NCI-H345 (cell line): Measurements from ENCODE around the gene FXYD3.
"Not testable (repeated sequence)": the region's sequence is repeated elsewhere in the genome, so short reads cannot be mapped to it uniquely, and the experiment has no call there.

Experiments
- DNase-seq: peaks from one replicate; lab custom pipeline; 2025; lab: John Stamatoyannopoulos, UW

Gene FXYD3

DNA sequence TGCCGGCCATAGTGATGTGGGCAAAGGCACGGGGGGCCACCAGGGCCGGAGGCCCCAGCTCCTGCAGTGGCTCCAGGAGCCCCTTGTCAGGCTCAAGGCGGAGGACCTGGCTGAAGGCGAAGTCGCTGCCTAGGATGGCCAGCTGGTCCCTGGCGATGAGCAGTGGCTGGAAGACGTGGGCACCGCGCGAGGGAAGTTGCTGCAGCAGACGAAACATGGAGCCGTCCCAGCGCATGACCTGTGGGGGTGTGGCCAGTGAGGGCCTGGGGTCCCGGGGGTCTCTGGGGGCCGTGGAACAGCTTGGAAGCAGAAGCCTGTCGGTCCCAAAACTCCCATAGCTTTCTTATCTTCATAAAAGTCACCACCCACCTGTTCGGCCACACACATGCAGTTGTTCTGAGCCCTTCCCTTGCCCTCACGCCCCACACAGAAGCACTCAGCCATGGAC, 9.7 kb downstream of the FXYD3 start:
- no peak for DNase-seq

- no peak for DNase-seq
These were observed 10.4 kb downstream of the FXYD3 start for GRCh38 chr19:35125749-35126623.

GRCh38 chr19:35126624-35126959, 11.0 kb downstream of the FXYD3 start:
- no peak for DNase-seq

DNA sequence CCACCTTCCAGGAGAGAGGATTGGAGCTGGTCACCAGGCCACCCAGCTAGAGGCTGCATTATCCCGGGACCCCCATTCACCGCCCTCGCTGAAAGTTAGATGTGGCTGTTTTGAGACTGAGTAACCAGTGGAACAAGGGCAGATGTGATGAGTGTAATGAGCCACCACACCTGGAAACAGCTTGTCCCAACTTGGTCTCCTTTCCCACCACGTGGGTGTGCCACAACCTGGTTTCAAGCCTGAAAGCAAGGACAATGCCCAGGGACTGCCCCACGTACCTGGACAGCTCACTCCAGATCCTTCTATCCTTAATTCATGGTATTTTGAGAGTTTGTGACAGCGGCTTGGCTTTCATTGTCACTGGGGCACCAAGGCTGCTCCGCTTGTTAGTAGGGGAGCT, 12.2 kb downstream of the FXYD3 start:
- no peak for DNase-seq

DNA sequence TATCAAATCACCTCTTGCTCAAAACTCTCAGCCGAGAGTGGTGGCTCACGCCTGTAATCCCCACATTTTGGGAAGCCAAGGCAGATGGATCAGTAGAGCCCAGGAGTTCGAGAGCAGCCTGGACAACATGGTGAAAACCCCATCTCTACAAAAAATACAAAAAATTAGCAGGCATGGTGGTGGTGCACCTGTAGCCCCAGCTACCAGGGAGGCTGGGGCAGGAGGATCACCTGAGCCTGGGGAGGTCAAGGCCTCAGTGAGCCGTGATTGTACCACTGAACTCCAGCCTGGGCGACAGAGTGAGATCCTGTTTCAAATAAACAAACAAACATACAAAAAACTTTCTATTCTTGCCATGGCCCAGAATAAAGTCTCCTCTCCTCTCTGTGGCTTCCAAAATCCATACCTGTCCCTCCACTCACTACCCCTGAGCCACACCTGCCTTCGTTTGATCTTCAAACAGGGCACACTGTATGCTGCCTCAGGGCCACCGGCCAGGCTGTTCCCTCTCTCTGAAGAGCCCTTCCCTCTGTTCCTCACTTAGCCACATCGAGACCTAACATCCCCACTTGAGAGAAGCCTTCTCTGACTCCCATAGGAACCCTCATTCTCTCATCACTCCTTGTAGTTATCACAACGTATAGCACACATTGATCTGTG, 12.9 kb downstream of the FXYD3 start:
- no peak for DNase-seq

DNA sequence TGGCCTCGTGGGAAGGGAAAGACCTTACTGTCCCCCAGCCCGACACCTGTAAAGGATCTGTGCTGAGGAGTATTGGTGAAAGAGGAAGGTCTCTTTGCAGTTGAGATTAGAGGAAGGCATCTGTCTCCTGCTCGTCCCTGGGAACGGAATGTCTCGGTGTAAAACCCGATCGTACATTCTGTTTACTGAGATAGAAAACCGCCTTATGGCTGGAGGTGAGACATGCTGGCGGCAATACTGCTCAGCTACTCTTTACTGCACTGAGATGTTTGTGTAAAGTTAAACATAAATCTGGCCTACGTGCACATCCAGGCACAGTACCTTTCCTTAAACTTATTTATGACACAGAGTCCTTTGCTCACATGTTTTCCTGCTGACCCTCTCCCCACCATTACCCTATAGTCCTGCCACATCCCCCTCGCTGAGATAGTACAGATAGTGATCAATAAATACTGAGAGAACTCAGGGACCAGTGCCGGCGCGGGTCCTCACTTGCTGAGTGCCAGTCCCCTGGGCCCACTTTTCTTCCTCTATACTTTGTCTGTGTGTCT, 14.2 kb downstream of the FXYD3 start:
- not testable (repeated sequence) for DNase-seq

GRCh38 chr19:35130761-35131720, 15.4 kb downstream of the FXYD3 start:
- no peak for DNase-seq

DNA sequence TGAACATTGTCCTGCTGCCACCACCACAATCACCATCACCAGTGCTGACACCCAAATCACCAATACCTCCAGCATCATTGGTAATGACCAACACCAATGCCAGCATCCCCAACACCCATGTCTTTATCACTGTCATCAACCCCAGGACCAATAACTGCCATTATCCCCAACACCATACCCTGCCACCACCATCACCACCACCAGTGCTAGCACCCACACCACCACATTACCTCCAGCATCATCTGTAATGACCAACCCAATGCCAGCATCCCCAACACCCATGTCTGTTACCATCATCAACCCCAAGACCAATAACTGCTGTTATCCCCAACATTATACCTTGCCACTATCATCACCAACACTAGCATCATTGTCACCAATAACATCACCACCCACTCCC, 16.6 kb downstream of the FXYD3 start:
- DNase-seq = no peak

- no peak for DNase-seq
These were observed 18.2 kb downstream of the FXYD3 start for GRCh38 chr19:35133826-35134225.

DNA sequence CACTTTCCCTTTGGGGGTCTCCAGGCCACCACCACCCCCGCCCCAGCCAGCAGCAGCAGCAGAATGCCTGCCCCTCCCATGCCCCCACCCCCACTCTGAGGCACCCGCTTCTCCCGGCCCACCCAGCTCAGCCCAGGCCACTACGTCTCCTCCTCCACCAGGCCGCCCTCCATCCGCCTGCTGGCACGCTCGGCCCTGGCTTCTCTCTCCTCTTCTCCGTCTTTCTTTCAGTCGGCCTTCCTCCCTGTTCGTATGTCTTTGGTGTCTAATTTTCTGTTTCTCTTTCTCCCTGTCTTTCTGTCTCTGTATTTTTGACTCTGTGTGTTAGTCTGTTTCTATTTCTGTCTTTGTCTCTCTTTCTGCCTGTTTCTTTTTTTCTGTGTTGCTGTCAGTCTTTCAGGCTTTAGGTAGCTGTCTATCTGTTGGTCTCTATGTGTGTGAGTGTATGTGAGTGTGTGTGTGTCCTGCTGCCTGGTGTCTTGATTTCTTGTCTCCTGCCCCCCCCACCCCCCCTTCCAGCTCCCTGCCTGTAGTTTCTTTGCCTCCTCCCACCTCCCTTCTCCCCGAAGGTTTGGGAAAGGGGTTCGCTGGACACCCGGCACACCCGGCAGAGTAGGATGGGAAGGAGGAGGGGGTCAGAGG, 19.1 kb downstream of the FXYD3 start, which contains the start of gene LGI4:
LGI4 (minus strand) TSS at position 459 of the 642 bp plus-strand sequence; CDS start at position 80, 379 bp downstream.
- no peak for DNase-seq

DNA sequence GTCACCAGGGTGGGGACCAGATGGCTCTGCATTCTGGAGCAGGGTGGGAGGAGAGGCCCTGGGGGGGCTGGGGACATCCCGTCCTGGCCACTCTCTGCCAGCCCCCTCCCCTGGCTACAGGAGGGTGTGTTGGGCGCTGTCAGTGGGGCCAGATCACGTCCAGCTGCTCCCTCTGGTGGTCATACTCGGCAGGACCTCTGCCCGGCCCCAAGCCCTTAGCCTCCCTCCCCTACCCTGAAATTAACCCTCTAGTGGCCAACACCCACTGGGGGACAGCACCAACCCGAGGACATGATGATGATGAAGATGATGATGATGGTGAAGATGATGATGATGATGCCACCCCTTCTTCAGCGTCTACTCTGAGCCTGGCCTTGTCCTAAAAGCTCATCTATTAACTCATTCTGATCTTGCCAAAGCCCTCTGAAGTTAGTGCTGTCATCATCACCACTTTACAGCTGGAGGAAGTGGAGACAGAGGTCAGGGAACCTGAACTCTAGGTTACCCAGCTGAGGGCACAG, 19.8 kb downstream of the FXYD3 start:
- DNase-seq = peak; percentile 76

DNA sequence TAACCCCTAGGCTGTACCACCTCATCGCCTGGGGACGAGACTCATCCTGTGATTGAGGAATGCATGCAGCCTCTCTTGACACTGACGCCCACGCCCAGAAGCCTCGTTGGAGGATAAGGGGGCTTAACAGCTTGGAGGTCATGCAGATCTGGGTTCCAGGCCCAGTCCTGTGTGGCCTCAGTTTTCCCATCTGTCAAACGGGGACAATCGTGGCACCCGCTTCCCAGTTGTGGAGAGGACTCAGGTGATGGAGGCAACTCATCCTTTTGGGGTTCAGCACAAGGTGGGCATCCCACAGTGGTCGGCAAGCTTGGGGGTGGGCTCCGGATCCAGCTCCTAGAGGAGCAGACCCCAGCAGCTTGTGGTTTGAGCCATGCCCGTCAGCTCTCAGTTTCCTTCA, 20.6 kb downstream of the FXYD3 start:
- DNase-seq = no peak

GRCh38 chr19:35136977-35137702, 21.5 kb downstream of the FXYD3 start:
- DNase-seq = no peak

DNA sequence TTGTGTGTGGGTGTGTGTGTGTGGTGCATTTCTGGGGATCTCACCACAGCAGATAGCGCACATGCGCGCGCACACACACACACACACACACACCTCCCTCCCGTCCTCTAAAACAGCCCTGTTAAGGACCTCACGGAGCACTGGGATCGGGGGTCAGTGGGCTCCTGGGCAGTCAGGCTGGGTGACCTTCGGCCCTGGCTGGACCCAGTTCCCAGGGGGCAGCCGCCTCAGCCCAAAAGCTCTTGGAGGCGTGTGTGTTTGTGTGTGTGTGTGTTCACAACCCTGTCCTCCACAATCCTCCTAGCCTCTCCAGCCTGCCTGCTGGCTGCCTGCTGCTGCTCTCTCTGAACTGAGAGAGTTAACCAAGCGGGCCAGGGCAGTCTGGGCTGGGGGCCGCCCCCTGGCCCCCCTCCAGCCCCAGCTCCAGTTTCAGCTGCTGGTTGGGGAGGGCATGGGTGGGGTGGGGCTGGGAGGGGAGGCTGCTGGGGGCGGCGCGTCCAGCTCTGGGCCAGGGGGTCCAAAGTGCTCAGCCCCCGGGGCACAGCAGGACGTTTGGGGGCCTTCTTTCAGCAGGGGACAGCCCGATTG, 22.8 kb downstream of the FXYD3 start, which contains the start of gene FXYD1:
FXYD1 (plus strand) TSS at position 520 of the 588 bp plus-strand sequence. CDS start 1,256 bp downstream, outside the sequence.
- DNase-seq = no peak

- no peak for DNase-seq
These were observed 24.8 kb downstream of the FXYD3 start for GRCh38 chr19:35140207-35140961.

DNA sequence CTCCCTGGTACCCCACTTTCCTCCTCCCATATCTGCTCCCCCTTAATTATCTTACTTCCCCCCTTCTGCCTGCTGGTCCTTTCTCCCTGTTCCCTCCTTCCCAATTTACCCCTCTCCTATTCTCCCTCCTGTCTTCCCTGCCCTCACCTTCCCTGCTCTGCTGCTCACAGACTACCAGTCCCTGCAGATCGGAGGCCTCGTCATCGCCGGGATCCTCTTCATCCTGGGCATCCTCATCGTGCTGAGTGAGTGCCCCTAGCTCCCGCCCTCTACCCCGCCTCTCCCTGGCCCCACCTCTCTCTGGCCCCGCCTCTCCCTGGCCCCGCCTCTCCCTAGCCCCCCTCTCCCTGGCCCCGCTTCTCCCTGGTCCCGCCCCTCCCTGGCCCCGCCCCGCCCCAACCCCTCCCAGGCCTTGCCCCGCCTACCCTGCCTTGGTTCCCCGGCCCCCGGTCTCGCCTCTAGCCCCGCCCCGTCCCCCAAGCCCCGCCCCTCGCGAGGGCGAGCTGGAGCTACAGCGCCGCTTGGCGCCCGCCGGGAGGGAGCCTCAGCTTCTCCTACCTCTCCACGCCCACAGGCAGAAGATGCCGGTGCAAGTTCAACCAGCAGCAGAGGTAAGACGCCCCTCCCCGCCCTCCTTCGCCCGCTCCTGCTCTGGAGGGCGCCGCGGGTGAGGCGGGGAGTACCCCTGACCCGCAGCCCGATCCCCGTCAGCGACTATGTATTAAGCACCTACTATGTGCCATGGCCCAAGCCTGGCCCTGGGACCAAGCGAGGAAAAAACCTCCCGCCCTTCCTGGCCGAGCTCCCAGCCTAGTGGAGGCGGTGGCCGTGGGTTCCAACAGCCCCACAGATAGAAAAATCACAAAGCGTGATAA, 25.6 kb downstream of the FXYD3 start:
- DNase-seq = peak; percentile 86

- DNase-seq = peak; percentile 39
These were observed 26.4 kb downstream of the FXYD3 start for GRCh38 chr19:35141837-35142605.
